HL-60 (cell line): Measurements from ENCODE around the gene KLHDC10.

ENCODE experiments used
- DNase-seq, 2 experiments: peaks; one replicate each; pipeline ENCODE4 v3.0.0-alpha.2; 2010 to 2020; ENCODE audit warnings: low read depth in 1 of 2, low spot score in 1 of 2
- H3K27ac ChIP-seq: fragments of 250-450 bp; sonication (Bioruptor Pico); replicated peaks from 2 replicates; pipeline ENCODE4 v1.5.1; 2020; ENCODE audit warnings: mild to moderate bottlenecking, moderate library complexity
- H3K27me3 ChIP-seq: fragments of 250-450 bp; sonication (Bioruptor Pico); 2 replicates; pipeline ENCODE4 v1.5.1; 2021; ENCODE audit warnings: mild to moderate bottlenecking, moderate library complexity; ENCODE audit not compliant: insufficient read depth, poor library complexity, severe bottlenecking
- H3K4me3 ChIP-seq: replicated peaks from 2 replicates; pipeline ENCODE4 v1.5.1; 2011; ENCODE audit warnings: mild to moderate bottlenecking, control low read depth, low read length; ENCODE audit not compliant: insufficient read depth
- GABPA ChIP-seq: IDR thresholded peaks from 2 replicates; pipeline ENCODE4 v1.6.1; 2012; ENCODE audit warnings: low read depth
- POLR2AphosphoS5 ChIP-seq: IDR thresholded peaks from 2 replicates; pipeline ENCODE4 v1.6.1; 2012; ENCODE audit warnings: low read depth
- SPI1 ChIP-seq: IDR thresholded peaks from 2 replicates; pipeline ENCODE4 v1.6.1; 2012; ENCODE audit warnings: low read depth, mild to moderate bottlenecking, borderline replicate concordance
- TF ChIP-seq, protein P1 (sequence below): IDR thresholded peaks from 2 replicates; pipeline ENCODE4 v1.6.1; 2012; ENCODE audit warnings: low read depth; ENCODE audit not compliant: insufficient replicate concordance
- TF ChIP-seq, protein P2 (sequence below): IDR thresholded peaks from one replicate; pipeline ENCODE4 v1.5.1; 2011; ENCODE audit warnings: low read length, control low read depth, inconsistent platforms; ENCODE audit not compliant: insufficient read depth

KLHDC10 gene

DNA sequence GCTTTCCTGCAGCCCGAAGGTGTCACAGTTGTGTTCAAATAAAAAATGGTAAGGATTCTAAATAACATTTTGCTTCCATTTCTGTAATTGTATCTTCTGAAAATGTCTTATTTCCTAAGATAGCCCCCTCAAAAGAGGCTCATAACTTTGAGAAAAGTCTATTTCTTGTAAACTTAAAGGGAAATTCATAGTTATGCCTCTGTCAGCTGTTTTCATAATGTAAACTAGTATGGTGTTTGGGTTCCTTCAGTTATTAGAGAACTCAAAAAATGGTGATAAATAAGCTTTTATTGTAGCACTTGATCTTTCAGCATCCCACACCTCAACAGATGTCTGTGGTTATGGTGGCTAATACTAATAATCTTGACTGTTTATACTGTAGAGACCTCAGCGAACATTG is 57.1 kb downstream of the KLHDC10 start:
- Histone ChIP-seq H3K27me3 (no peaks in the 10 kb centered on the region), H3K4me3 (no peak overlapping the region), H3K27ac (no peak overlapping the region)
- no peak for DNase-seq
- TF ChIP-seq, protein P1, sequence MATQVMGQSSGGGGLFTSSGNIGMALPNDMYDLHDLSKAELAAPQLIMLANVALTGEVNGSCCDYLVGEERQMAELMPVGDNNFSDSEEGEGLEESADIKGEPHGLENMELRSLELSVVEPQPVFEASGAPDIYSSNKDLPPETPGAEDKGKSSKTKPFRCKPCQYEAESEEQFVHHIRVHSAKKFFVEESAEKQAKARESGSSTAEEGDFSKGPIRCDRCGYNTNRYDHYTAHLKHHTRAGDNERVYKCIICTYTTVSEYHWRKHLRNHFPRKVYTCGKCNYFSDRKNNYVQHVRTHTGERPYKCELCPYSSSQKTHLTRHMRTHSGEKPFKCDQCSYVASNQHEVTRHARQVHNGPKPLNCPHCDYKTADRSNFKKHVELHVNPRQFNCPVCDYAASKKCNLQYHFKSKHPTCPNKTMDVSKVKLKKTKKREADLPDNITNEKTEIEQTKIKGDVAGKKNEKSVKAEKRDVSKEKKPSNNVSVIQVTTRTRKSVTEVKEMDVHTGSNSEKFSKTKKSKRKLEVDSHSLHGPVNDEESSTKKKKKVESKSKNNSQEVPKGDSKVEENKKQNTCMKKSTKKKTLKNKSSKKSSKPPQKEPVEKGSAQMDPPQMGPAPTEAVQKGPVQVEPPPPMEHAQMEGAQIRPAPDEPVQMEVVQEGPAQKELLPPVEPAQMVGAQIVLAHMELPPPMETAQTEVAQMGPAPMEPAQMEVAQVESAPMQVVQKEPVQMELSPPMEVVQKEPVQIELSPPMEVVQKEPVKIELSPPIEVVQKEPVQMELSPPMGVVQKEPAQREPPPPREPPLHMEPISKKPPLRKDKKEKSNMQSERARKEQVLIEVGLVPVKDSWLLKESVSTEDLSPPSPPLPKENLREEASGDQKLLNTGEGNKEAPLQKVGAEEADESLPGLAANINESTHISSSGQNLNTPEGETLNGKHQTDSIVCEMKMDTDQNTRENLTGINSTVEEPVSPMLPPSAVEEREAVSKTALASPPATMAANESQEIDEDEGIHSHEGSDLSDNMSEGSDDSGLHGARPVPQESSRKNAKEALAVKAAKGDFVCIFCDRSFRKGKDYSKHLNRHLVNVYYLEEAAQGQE: no peak
- TF ChIP-seq, protein P2, sequence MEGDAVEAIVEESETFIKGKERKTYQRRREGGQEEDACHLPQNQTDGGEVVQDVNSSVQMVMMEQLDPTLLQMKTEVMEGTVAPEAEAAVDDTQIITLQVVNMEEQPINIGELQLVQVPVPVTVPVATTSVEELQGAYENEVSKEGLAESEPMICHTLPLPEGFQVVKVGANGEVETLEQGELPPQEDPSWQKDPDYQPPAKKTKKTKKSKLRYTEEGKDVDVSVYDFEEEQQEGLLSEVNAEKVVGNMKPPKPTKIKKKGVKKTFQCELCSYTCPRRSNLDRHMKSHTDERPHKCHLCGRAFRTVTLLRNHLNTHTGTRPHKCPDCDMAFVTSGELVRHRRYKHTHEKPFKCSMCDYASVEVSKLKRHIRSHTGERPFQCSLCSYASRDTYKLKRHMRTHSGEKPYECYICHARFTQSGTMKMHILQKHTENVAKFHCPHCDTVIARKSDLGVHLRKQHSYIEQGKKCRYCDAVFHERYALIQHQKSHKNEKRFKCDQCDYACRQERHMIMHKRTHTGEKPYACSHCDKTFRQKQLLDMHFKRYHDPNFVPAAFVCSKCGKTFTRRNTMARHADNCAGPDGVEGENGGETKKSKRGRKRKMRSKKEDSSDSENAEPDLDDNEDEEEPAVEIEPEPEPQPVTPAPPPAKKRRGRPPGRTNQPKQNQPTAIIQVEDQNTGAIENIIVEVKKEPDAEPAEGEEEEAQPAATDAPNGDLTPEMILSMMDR: no peak
- TF ChIP-seq SPI1: no peak
- TF ChIP-seq POLR2AphosphoS5: no peak

DNA sequence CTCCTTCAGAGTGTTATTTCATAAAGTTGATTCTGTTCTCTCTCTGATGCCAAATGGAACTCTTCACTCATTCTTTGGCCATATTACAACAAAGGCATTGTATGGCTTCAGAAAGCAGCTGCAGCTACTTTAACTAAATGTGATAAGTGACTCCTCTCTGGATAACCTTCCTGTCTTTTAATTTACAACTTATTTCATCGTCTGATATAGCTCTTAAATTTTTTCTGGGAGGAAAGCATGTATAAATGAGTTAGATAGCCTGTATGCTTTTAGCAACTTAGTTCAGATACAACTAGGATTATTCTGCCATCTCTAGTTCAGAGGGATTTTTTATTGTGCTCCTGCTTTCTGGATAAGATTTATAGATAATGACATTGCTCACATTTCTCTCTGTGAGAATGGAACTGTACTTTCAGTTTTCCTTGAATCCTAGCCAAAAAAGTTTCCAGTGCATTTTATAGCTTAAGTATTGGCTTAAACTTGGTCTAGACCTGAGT is 57.5 kb downstream of the KLHDC10 start:
- H3K27ac ChIP-seq: no peak overlapping the region
- no peak for DNase-seq
- no peak overlapping the region for H3K4me3 ChIP-seq
- H3K27me3 ChIP-seq: no peaks in the 10 kb centered on the region
- TF ChIP-seq POLR2AphosphoS5 (no peak), SPI1 (no peak), GABPA (no peak)
- TF ChIP-seq, protein P1: no peak
- TF ChIP-seq, protein P2: no peak

DNA sequence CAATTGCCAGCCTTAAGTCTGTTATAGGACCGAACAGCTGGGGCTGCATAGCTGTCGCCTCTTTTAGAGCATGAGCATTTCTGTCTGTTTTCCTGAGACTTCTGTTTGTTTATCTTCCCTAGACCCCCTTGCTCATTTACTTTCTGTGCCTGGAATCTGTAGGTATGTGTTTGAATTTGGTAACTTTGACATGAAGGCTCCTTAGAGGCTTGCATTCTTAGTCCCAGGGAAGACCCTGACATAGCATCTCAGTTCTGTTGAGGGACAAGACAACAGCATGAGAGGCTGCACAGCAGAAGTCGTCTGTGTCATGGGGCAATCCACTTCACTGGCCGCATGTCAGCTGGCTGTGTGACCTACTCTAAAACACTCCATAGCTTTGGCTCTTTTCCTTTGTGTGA is 58.7 kb downstream of the KLHDC10 start:
- TF ChIP-seq POLR2AphosphoS5 (no peak), SPI1 (no peak)
- TF ChIP-seq, protein P1: no peak
- TF ChIP-seq, protein P2: no peak
- Histone ChIP-seq H3K27me3 (no peaks in the 10 kb centered on the region), H3K4me3 (no peak overlapping the region), H3K27ac (no peak overlapping the region)
- no peak for DNase-seq
